ENCODE results near the gene NHEJ1. TPM values are rescaled to one million over a fixed set of nuclear protein-coding genes. Genes with fewer than 3 reads are reported as not detected.

Gene NHEJ1, protein sequence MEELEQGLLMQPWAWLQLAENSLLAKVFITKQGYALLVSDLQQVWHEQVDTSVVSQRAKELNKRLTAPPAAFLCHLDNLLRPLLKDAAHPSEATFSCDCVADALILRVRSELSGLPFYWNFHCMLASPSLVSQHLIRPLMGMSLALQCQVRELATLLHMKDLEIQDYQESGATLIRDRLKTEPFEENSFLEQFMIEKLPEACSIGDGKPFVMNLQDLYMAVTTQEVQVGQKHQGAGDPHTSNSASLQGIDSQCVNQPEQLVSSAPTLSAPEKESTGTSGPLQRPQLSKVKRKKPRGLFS
- 14.2 to 17.9 TPM (median 15.0 TPM) in 5 replicates for total RNA-seq (2022; extraction: Qiagen RNA extraction; ENCODE audit: low read depth)

DNA sequence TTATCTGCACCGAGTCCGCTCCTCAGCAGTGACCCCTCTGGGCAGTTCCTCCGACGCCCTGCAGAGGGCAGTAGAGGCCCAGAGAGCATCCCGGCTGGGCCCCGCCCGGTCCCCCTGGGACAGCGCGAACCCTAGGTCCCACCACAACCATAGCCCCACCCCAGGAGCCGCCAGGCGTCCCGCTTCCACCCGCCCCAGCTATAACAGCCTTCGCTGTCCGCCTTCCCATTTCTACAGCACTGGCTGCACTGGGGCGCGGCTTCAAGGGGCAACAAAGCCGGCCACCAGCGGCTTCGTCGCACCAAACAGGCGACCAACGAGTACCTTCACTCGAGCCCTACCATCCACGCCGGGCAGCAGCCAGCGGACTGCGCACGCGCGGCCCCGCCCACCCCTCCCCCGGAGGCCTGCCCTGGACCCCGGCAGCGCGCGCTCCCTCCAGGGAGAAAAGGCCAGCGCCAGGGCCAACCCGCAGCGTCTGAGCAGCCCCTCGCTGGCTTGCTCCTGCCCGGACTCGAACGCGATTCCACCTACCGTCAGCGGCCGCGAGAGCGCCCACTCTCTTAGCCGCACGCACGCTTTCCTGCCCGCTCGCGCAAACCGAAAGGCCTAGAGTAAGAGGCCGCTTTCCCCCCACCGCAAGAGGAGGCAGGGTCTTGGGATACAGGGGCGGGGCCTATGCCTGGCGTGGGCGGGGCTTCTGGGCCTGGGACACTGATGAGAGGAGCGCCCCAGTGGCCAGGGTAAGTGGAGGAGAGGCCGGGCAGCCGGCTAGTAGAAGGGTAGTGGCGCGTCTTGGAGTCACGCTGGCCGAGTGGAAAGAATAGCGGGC is at the start of gene NHEJ1:
TSS of gene NHEJ1 (minus strand) at position 630 of the 832 bp plus-strand sequence. CDS start 2,453 bp downstream, outside the sequence.

DNA sequence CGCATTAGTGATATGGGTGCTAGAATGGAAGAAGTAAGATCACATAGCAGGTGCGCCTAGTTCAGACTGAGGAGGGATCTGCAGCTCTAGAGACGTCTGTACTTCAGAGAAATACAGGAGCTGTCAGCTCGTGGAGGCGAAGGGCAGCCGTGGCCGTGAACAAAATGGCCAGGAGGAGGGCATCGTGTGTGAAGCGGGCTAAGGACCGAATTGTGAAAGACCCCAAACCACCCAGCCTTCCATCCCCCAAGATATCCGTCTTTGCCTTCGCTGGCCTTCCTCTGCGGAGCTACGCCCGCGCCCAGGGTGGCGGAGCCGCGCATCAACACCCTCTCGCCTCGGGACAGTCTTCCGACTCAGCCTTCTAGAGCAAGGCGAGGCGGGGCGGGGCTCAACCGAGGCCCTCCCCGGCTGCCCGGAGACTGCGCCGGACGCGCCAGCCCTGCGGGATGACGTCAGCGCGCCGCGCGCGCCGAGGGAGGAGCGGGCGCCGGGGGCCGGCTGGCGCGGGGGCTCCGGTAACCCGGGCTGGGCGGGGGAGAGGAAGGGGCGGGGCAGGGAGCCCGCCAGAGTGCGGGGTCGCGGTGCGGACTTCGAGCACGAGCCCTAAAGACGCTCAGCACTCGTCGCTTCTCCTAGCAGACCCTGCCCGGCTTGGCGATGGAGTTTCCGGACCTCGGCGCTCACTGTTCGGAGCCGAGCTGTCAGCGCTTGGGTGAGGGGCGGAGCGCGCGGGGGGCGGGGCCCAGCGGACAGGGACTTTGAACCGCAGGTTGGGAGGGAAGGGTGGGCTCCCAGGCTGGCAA is 45.9 kb upstream of the NHEJ1 start, which contains the start of gene ZFAND2B:
TSS of gene ZFAND2B (plus strand) at position 455 of the 806 bp plus-strand sequence. CDS start at position 661, 206 bp downstream.

DNA sequence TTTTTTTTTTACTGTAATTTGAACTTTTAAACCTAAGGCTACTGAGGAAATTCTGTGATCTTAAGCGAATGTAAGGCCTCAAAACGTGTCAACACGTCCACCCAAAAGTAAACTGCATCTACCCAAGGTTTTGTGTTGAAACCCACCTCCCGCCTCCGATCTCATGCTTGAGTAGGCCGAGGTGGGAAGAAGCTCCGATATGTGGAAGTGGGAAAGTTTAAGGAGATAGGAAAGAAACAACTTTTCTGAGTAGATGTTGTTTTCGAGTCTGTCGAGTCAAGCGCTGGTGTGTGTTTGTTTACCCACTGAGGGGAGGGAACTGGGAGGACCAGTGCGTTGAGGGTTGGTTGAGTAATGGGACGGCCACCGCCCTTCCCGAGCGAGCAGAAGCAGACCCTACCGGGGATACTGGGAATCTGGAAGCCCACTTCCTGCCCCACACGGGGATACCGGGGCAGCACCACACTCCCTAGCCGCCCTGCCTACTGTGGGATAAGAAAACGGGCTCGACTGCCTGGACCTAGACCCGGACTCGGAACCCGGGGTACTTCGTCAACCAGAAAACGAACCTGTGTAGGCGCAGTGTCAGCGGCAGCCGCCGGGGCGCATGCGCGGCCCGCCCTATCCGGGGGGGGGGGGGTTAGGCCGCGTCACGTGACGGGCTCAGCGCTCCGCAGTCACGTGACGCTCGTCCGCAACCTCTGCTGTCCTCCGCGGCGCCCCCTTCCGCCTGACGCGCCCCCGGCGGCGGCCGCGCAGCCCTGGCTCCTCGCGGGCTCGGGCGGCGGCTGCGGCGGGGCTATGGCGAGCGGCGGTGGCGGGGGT is 17.1 kb upstream of the NHEJ1 start, which contains the start of gene RETREG2:
TSS of gene RETREG2 (plus strand) at position 724 of the 825 bp plus-strand sequence. CDS start at position 802, 78 bp downstream.

DNA sequence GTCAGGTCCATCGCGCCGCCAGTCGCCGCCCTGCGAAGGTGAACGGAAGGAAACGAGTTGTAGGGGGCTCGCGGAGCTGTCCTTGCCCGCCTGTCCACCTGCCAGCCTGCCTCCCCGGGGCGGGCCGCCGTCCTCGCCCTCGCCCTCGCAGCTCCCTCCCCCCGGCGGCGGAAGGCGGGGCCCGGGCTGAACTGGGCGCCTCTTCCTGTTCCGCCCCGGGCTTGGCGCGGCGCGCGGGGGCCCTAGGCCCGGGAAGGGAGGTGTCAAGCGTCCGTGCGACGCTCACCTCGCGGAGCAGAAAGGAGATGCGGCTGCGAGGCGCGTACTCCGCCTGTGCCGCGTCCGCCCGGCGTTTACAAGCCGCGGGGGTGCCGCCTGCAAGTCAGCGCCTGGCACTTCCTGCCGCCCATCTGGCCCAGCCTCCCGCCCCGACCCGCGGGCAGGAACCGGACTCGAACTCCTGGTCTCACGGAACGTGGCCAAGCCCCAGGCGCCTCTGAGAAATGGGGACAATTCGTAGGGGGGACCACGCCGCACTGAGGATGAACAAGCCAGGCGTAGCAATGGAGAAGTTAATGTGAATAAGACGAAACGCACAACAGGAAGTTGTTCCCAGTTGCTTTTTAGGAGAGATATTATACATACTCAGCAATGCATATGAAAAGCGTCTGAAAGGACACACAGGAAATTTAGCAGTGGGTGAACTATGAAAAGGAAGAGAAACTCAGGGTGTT is 16.4 kb upstream of the NHEJ1 start, which contains the start of gene CNPPD1:
TSS of gene CNPPD1 (minus strand) at position 108 of the 734 bp plus-strand sequence. CDS start at position 11, 97 bp downstream.

DNA sequence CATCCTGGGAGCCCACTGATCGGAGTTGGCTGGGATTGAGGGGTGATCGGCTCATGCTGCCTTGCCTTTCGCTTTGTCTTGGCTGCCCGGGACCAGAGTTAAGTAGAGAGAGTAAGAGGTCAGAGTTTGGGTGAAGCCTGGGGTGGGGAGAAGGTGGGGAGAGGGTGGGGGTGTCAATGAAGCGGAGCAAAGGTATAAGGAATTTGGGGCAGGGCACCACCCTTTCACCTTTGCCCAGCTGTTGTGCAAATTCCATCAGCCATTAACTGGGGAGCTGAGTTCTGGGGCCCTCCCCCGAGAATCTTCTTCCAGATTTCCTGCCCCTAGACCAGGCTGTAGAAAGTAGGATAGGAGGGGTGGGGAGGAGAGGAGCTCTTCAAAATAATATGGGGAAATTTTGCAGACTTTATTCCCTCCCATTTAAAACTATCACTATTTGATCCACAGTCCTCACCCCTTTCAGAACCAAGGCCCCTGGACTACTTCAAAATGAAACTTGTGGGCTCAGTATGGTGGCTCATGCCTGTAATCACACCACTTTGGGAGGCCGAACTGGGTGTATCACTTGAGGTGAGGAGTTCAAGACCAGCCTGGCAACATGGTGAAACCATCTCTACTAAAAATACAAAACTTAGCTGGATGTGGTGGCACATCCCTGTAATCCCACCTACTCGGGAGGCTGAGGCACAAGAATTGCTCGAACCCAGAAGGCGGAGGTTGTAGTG is 9.5 kb upstream of the NHEJ1 start, which contains the start of gene SLC23A3:
TSS of gene SLC23A3 (minus strand) at position 100 of the 725 bp plus-strand sequence. CDS start at position 55, 45 bp downstream.

DNA sequence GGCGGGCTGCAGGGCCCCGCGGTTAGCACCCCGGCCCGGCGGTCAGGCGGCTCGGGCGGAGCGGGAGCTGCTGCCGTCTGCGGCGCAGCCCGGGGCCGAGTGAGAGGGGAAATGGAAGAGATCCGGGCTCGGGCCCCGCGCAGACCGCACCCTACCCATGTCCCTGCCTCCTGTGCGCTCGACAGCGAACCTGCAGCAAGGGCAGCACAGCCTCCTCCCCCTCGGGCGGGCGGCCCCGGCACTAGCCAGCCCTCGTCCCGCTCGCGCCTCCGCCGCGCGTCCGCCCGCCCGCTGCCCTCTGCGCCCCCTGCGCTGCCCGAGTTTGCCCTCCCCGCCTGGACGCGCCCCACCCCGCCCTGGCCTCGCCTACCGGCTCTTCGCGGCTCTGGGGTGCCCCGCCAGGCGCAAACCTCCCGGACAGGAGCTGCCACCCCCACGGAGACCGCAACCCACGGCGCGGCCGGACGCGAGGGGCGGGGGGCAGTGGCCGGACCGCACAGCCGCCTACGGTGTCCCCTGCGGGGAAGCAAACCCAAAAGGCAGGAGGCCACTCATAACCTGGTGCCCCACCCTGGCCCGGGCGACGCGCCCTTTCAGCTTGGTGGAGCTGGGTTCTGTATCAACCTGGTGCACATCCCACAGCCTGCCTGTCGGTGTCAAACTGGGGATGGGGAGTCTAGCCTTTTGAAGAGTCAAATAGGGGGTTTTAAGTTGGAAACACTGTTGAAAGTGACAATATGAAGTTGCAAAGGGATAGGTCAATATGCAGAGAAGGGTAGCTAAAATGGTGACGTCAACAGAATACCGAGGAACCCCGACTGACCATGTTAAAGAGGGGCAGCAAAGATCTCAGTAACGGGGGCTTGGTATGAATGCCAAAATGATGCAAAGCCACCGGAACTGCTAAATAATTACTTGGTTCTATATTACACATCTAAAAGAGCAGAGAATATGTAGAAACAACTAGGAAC is 99.5 kb downstream of the NHEJ1 start, which contains the start of gene IHH:
TSS of gene IHH (minus strand) at position 101 of the 971 bp plus-strand sequence. CDS start 454 bp downstream, outside the sequence.

DNA sequence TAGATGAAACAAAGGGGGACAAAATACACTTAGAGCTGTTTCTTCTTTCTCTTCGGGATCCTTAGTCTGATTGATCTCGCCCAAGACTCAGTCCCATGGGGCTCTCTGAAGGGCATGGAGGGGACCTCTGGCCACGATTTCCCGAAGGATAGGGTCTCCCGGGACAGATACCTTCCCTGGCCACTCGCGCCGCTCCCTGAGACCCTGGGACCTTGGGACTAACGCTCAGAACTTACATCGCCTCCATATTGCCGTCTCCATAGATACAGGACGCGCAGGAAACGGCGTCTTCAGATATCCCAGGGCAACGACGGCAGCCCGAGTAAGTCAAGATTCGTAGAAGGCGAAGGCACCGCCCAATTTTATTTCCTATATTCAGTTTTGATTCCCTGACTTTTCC is 119.4 kb downstream of the NHEJ1 start, which contains the start of gene CFAP65:
TSS of gene CFAP65 (minus strand) at position 265 of the 400 bp plus-strand sequence. CDS start 2,468 bp downstream, outside the sequence.

Other genes with a start within 250 kb of the NHEJ1 start
- gene CDK5R2, start 201.1 kb downstream of the NHEJ1 start, total RNA-seq (2022; extraction: Qiagen RNA extraction; ENCODE audit: low read depth): 0.89 to 3.2 TPM (median 2.2 TPM) in 5 replicates
- gene FEV, start 175.6 kb downstream of the NHEJ1 start, total RNA-seq (2022; extraction: Qiagen RNA extraction; ENCODE audit: low read depth): 0.08 TPM in 1 of 5 replicates, not detected in the others
- gene CRYBA2, start 167.4 kb downstream of the NHEJ1 start, total RNA-seq (2022; extraction: Qiagen RNA extraction; ENCODE audit: low read depth): 0.44 TPM in 1 of 5 replicates, not detected in the others
- gene CFAP65, start 119.3 kb downstream of the NHEJ1 start, total RNA-seq (2022; extraction: Qiagen RNA extraction; ENCODE audit: low read depth): 0.10 to 0.34 TPM (median 0.14 TPM) in 5 replicates
- 0.09 to 0.21 TPM (median 0.13 TPM) in 4 of 5 replicates, not detected in the other for gene IHH, start 99.9 kb downstream of the NHEJ1 start, total RNA-seq (2022; extraction: Qiagen RNA extraction; ENCODE audit: low read depth)
- gene SLC23A3, start 9.2 kb upstream of the NHEJ1 start, total RNA-seq (2022; extraction: Qiagen RNA extraction; ENCODE audit: low read depth): 0.37 to 0.72 TPM (median 0.44 TPM) in 5 replicates
- gene CNPPD1, start 16.1 kb upstream of the NHEJ1 start, total RNA-seq (2022; extraction: Qiagen RNA extraction; ENCODE audit: low read depth): 35.6 to 47.6 TPM (median 44.4 TPM) in 5 replicates
- gene RETREG2, start 17.5 kb upstream of the NHEJ1 start, total RNA-seq (2022; extraction: Qiagen RNA extraction; ENCODE audit: low read depth): 63.3 to 90.6 TPM (median 87.4 TPM) in 5 replicates
- gene ZFAND2B, start 46.0 kb upstream of the NHEJ1 start, total RNA-seq (2022; extraction: Qiagen RNA extraction; ENCODE audit: low read depth): 17.9 to 24.2 TPM (median 22.6 TPM) in 5 replicates
- 22.7 to 35.5 TPM (median 32.1 TPM) in 5 replicates for gene ABCB6, start 58.1 kb upstream of the NHEJ1 start, total RNA-seq (2022; extraction: Qiagen RNA extraction; ENCODE audit: low read depth)
- 42.0 to 54.7 TPM (median 49.5 TPM) in 5 replicates for gene ATG9A, start 68.8 kb upstream of the NHEJ1 start, total RNA-seq (2022; extraction: Qiagen RNA extraction; ENCODE audit: low read depth)
- gene ANKZF1, start 69.0 kb upstream of the NHEJ1 start, total RNA-seq (2022; extraction: Qiagen RNA extraction; ENCODE audit: low read depth): 16.9 to 25.9 TPM (median 21.0 TPM) in 5 replicates
- gene GLB1L, start 84.6 kb upstream of the NHEJ1 start, total RNA-seq (2022; extraction: Qiagen RNA extraction; ENCODE audit: low read depth): 5.6 to 10.6 TPM (median 6.3 TPM) in 5 replicates
- 25.4 to 29.7 TPM (median 28.2 TPM) in 5 replicates for gene STK16, start 84.7 kb upstream of the NHEJ1 start, total RNA-seq (2022; extraction: Qiagen RNA extraction; ENCODE audit: low read depth)
- gene TUBA4B, start 92.4 kb upstream of the NHEJ1 start, total RNA-seq (2022; extraction: Qiagen RNA extraction; ENCODE audit: low read depth): 0.23 to 0.57 TPM (median 0.27 TPM) in 5 replicates
- 378 to 475 TPM (median 406 TPM) in 5 replicates for gene TUBA4A, start 93.1 kb upstream of the NHEJ1 start, total RNA-seq (2022; extraction: Qiagen RNA extraction; ENCODE audit: low read depth)
- gene DNAJB2, start 118.6 kb upstream of the NHEJ1 start, total RNA-seq (2022; extraction: Qiagen RNA extraction; ENCODE audit: low read depth): 40.9 to 60.5 TPM (median 51.9 TPM) in 5 replicates
- gene PTPRN, start 148.6 kb upstream of the NHEJ1 start, total RNA-seq (2022; extraction: Qiagen RNA extraction; ENCODE audit: low read depth): 0.86 to 2.1 TPM (median 0.92 TPM) in 5 replicates
- not detected in 5 replicates for gene RESP18, start 171.9 kb upstream of the NHEJ1 start, total RNA-seq (2022; extraction: Qiagen RNA extraction; ENCODE audit: low read depth)
- 52.1 to 66.4 TPM (median 56.1 TPM) in 5 replicates for gene DNPEP, start 227.1 kb upstream of the NHEJ1 start, total RNA-seq (2022; extraction: Qiagen RNA extraction; ENCODE audit: low read depth)

Measured in A549 treated with CpdA at 1 μM for 4 hours (cell line).